ENCODE results near the gene SBF1.

- TF ChIP-seq CTCF (conservative IDR thresholded peaks at IDR 0.05; ENCODE audit: low read length): no peak
- no peak for TF ChIP-seq EZH2phosphoT487 (IDR thresholded peaks at IDR 0.05; ENCODE audit: borderline replicate concordance)
These were observed 6.2 kb downstream of the SBF1 start for GRCh38 chr22:50468626-50469025.

Measured in Loucy (cell line).